GM21576 (cell line): Measurements from ENCODE around the gene GBGT1.

ENCODE experiments used
- ATAC-seq: cut with Tn5 transposase; IDR thresholded peaks from one replicate; pipeline ENCODE4 v1.9.1; 2021; ENCODE audit warnings: mild to moderate bottlenecking, moderate library complexity; ENCODE audit not compliant: unreplicated experiment

The GBGT1 gene

DNA sequence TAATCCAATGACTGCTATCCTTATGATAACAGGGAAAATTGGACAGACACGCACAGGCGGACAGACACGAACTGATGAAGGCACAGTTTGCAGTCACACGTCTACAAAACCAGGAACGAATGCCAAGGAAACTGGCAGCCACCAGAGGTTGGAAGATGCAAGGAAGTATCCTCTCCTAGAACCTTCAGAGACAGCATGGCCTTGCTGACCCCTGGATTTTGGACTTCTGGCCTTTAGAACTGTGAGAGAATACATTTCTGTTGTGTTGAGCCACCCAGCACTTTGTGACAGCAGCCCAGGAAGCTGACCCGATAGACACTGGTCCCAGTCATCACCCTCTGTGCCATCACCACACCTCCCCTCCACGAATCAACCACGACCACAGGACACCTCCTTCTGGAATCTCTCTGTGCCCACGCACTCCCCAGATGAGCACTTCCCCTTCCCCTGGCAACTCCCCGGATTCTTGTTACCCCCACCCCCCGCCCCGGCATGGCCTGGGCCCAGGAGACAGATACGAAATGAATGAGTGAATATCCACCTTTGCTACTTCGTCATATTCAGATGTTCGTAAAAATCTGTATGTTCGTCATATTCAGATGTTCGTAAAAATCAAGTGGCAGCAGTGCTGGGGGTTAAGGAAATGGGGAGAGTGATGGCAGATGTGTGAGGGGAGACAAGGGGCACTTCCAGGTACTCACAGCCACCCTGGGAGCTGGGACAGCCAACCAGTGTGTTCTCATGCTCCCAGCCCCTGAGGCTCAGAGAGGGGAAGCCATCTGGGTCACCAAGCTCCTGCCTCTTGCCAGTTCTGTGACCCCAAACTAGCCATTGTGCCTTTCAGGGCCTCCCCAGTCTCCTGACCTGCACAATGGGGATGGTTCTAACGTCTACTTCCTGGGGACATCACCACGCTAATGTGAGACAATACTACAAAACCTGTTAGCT is 18.5 kb downstream of the GBGT1 start:
- no peak for ATAC-seq

GRCh38 chr9:133144142-133144903 is 19.4 kb downstream of the GBGT1 start:
- ATAC-seq = peak; percentile 52

- ATAC-seq = no peak
Observed at GRCh38 chr9:133143639-133144141, 20.0 kb downstream of the GBGT1 start.

- ATAC-seq = no peak
Observed at GRCh38 chr9:133142684-133143622, 20.8 kb downstream of the GBGT1 start.

DNA sequence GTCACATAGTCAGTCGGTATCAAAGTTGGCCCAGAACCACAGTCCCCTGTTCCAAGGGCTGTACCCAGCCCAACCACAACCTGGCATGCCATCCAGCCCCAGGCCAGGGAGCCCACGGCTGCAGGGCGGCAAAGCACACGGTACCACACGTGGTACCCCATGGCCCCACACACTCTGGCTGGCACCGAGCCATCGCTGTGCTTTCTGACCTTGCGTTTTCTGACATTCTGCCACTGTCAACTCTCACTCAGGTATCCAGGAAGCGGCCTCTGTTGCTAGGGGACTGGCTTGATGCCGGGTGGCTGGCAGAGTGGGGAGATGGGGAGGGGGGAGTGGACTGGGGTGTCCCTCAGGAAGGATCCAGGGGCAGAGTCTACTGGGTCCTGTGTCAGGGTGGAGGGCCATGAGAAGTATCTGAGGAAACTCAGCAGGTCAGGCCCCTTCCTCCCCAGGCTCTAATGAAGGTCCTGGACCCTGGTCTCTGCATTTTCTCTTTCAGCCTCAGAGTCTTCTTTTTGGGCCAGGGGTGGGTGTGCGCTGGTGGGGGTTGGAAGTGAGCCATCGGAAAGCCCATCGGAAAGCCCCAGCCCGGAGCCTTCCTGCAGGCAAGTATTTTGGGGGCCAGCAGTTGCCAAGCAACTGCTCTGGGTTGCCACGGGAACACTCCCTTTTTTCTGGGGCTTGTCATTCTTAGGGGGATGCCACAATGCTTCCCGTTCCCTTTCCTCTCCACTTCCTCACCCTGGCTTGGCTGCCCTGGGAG is 21.7 kb downstream of the GBGT1 start:
- ATAC-seq = no peak

- ATAC-seq = no peak
Observed at GRCh38 chr9:133140606-133141005, 23.1 kb downstream of the GBGT1 start.

DNA sequence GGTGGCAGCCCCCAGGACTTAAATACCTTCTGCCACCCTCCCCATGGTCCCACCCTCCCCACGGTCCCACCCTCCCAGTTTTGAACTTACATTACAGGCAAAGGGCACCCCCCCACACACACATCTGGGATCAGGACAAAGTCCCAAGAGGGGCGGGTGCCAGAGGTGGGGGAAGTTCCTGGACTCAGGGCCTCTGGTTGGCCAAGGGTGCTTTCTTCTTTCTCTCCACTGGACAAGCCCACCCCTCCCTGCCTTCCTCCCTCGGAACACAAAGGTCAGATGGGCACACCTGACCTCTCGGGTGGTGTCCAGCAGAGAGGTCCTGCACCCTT is 23.6 kb downstream of the GBGT1 start:
- no peak for ATAC-seq

DNA sequence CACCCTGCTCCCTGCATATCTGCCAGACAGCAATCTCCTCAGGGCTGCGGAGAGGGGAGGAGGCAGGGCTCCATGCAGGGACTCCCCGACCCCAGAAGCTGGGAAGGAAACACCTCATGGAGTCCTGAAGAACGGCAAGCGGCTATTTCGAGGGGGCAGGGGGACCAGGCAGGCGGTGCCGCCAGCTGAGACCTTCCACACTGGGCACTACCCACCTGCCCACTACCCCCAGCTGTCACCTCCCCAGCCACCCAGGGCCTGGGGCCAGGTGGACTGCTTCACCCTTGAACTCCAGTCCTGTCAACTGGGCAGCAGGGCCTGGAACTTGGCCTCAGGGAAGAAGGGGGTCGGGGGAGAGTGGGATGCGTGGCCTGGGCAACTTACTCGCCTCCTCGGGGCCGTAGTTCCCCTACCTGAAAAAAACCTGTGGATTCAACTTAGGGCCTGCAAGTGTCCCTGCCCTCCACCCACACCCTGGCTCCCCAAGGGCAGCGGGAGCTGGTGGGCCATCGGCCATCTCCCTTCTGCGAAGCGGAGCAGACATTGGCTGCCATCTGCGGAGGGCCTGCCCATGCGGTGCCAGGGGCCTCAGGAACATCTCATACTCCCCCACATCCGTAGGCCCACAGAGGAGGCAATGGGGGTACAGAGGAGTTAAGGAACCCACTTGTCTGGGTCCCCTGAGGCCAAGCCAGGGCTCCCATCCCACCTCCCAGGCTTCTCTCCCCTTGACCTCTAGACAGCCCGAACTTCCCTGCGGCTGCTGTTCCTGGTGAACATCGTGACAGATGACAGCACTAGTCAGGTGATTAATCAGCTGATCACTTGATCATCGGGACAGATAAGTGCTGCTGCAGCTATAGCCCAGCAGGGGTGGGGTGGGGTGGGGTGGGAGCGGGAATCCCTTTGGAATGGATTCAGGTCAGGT is 24.2 kb downstream of the GBGT1 start:
- ATAC-seq = no peak

GRCh38 chr9:133137451-133138231 is 26.1 kb downstream of the GBGT1 start:
- no peak for ATAC-seq

GRCh38 chr9:133135146-133135745 is 28.5 kb downstream of the GBGT1 start:
- no peak for ATAC-seq

DNA sequence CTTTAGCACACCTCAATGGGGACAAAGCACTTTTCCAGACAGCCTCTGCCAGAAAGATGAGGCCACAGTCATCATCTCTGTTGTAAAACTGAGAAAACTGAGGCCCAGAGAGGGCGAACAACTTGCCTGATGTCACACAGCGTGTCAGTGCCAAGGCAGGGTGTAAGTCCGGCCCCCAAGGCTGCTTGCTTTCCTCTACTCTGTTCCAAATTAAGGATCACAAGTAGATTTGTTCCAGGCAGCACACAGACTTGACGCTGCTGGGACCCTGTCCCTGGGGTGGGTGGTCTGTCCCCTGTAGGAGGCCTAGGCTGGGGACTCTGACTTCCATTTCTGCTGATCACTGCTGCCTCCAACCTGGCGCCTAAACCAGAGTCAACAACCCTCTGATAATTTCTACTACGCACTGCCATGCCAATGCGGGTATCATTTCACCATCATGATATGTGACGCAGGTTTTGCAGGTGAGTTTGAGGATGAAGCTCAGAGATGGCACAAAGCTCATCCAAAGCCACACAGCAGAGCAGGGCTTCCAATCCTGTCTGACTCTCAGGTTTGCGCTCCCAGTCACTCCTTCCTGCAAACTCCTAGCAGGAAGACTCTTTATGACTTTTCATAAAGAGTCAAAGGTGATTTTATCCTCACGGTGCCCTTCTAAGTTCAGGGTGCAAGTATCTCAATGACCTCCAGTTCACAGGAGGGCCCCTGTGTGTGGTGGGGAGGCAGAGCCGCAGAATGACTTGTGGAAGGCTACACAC is 29.1 kb downstream of the GBGT1 start:
- ATAC-seq = no peak

GRCh38 chr9:133133681-133134387 is 29.9 kb downstream of the GBGT1 start:
- ATAC-seq = peak; percentile 78

DNA sequence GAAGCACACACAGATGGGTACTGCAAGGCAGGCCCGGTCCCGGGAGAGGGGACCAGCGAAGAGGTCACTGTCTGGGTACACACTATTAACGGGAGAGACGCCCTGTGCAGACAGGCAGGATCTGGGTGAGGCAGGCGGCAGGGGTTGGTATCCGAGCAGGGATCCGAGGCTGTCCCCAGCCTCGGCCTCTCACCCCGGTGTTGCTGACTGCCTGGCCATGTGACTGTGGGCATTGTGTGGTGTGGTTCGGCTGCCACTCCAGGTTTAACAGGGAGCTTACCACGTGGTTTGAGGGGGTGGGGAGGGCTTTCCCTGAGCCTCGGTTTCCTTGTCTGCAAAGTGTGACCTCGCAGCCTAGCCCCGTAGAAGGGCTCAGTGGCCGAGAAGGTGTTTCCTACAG is 31.5 kb downstream of the GBGT1 start:
- ATAC-seq = no peak

DNA sequence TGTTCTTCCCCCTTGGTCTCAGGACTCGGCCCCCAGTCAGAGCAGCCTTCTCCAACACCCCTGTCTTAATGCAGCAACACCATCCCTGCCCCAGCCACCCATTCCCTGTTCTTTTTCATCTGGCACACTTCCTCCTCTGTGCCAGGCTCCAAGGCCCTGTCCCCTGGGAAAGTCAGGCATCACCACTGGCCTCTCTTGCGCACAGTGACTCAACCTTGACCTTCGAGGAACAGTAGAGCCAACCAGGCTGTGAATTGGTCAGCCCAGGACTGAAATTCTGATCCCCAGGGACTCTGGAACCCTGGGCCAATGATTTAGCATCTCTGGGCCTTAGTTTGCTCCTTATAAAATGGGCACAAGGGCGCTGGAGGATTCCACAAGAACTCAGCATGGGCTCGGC is 32.2 kb downstream of the GBGT1 start:
- no peak for ATAC-seq

DNA sequence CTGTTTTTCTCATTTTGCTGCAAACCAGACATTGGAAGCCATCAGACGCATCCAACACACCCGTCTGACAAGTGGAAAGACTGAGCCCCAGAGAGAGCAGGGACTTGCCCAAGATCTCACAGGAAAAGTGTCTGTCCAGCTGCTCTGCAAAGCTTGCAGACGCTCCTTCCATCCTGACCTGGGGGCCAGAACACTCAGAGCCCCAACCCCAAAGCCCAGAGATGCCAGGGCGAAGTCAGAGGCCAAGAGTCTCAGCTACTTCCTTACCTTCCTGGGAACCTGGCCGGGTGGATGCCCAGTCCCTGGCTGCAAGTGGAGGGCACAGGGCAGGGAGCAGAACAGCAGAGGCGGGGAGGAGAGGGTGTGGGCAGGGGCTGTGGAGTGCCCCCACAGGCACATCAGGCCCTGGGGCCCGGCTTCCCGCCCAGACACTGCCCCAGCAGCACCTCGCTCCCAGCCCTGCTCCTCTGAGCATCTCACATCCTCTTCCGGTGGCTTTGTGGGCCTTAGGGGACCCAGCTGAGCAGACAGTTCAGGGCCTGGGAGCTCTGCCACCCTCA is 32.9 kb downstream of the GBGT1 start:
- ATAC-seq = peak; percentile 30
